Measurements from ENCODE around the gene SPIN1. TPM values are rescaled to one million over a fixed set of nuclear protein-coding genes. Genes with fewer than 3 reads are reported as not detected.
A peak's percentile ranks its signal among the peaks of the same experiment; 100 is the strongest.

The SPIN1 gene
- total and polyA plus RNA-seq, 2 experiments from 2014 or later: 59.8 to 119 TPM

- H3K4me2 ChIP-seq: peak overlapping the region; percentile 10
Observed at GRCh38 chr9:88436379-88436778, 48.1 kb downstream of the SPIN1 start.

GRCh38 chr9:88437210-88438146 is 49.2 kb downstream of the SPIN1 start:
- Histone ChIP-seq H3K4me1 (ENCODE audit: insufficient read depth) (peaks cover 8% of the 10 kb centered on the region), H3K36me3 (replicated peaks; ENCODE audit: insufficient read depth, low read depth) (no peaks in the 10 kb centered on the region), H3K9me2 (replicated peaks; ENCODE audit: insufficient read depth) (no peaks in the 10 kb centered on the region), H3K4me2 (no peak overlapping the region), H3K79me2 (peaks cover 87% of the 10 kb centered on the region), H4K20me1 (ENCODE audit: insufficient read depth, poor library complexity, severe bottlenecking) (peaks cover 21% of the 10 kb centered on the region), H2AFZ (no peak overlapping the region), H3K4me3 (no peak overlapping the region), H3K27me3 (no peaks in the 10 kb centered on the region), H3K27ac (no peak overlapping the region), H3K9me3 (ENCODE audit: low read depth) (no peaks in the 10 kb centered on the region)
- DNase-seq (ENCODE audit: low spot score): no peak
- TF ChIP-seq EZH2phosphoT487 (IDR thresholded peaks at IDR 0.05; ENCODE audit: low read depth, severe bottlenecking, unreplicated experiment) (no peak), EZH2 (IDR thresholded peaks at IDR 0.05; ENCODE audit: borderline replicate concordance) (no peak)
- TF ChIP-seq, protein P1, sequence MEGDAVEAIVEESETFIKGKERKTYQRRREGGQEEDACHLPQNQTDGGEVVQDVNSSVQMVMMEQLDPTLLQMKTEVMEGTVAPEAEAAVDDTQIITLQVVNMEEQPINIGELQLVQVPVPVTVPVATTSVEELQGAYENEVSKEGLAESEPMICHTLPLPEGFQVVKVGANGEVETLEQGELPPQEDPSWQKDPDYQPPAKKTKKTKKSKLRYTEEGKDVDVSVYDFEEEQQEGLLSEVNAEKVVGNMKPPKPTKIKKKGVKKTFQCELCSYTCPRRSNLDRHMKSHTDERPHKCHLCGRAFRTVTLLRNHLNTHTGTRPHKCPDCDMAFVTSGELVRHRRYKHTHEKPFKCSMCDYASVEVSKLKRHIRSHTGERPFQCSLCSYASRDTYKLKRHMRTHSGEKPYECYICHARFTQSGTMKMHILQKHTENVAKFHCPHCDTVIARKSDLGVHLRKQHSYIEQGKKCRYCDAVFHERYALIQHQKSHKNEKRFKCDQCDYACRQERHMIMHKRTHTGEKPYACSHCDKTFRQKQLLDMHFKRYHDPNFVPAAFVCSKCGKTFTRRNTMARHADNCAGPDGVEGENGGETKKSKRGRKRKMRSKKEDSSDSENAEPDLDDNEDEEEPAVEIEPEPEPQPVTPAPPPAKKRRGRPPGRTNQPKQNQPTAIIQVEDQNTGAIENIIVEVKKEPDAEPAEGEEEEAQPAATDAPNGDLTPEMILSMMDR (IDR thresholded peaks at IDR 0.05; ENCODE audit: poor library complexity): no peak
- WGBS (ENCODE audit: low lambda C conversion rate, missing lambda C conversion rate): 92% methylated on average over 13 of the region's 13 CpGs

More at GRCh38 chr9:88436379-88436778, 48.1 kb downstream of the SPIN1 start:
- peak overlapping the region; percentile 65 for H3K27ac ChIP-seq
- H3K4me1 ChIP-seq (ENCODE audit: insufficient read depth): peaks cover 8% of the 10 kb centered on the region
- no peaks in the 10 kb centered on the region for H3K36me3 ChIP-seq (replicated peaks; ENCODE audit: insufficient read depth, low read depth)
- no peaks in the 10 kb centered on the region for H3K9me3 ChIP-seq (ENCODE audit: low read depth)
- no peak for DNase-seq (ENCODE audit: low spot score)
- no peaks in the 10 kb centered on the region for H3K27me3 ChIP-seq
- H3K79me2 ChIP-seq: peaks cover 88% of the 10 kb centered on the region
- WGBS (ENCODE audit: low lambda C conversion rate, missing lambda C conversion rate): 99% methylated on average over 4 of the region's 4 CpGs
- H3K9me2 ChIP-seq (replicated peaks; ENCODE audit: insufficient read depth): no peaks in the 10 kb centered on the region
- no peak overlapping the region for H2AFZ ChIP-seq
- peaks cover 27% of the 10 kb centered on the region for H4K20me1 ChIP-seq (ENCODE audit: insufficient read depth, poor library complexity, severe bottlenecking)
- TF ChIP-seq, protein P1 (IDR thresholded peaks at IDR 0.05; ENCODE audit: poor library complexity): no peak
- TF ChIP-seq EZH2 (IDR thresholded peaks at IDR 0.05; ENCODE audit: borderline replicate concordance): no peak
- no peak for TF ChIP-seq EZH2phosphoT487 (IDR thresholded peaks at IDR 0.05; ENCODE audit: low read depth, severe bottlenecking, unreplicated experiment)
- no peak overlapping the region for H3K4me3 ChIP-seq

GRCh38 chr9:88438811-88439210 is 50.6 kb downstream of the SPIN1 start:
- H3K4me2 ChIP-seq: no peak overlapping the region
- no peaks in the 10 kb centered on the region for H3K27me3 ChIP-seq
- WGBS (ENCODE audit: low lambda C conversion rate, missing lambda C conversion rate): 92% methylated on average over 3 of the region's 3 CpGs
- no peaks in the 10 kb centered on the region for H3K9me2 ChIP-seq (replicated peaks; ENCODE audit: insufficient read depth)
- no peak for TF ChIP-seq EZH2 (IDR thresholded peaks at IDR 0.05; ENCODE audit: borderline replicate concordance)
- no peak for TF ChIP-seq EZH2phosphoT487 (IDR thresholded peaks at IDR 0.05; ENCODE audit: low read depth, severe bottlenecking, unreplicated experiment)
- TF ChIP-seq, protein P1 (IDR thresholded peaks at IDR 0.05; ENCODE audit: poor library complexity): no peak
- no peaks in the 10 kb centered on the region for H3K36me3 ChIP-seq (replicated peaks; ENCODE audit: insufficient read depth, low read depth)
- peaks cover 87% of the 10 kb centered on the region for H3K79me2 ChIP-seq
- H3K4me3 ChIP-seq: no peak overlapping the region
- H2AFZ ChIP-seq: no peak overlapping the region
- no peaks in the 10 kb centered on the region for H3K9me3 ChIP-seq (ENCODE audit: low read depth)
- no peak for DNase-seq (ENCODE audit: low spot score)
- peaks cover 24% of the 10 kb centered on the region for H4K20me1 ChIP-seq (ENCODE audit: insufficient read depth, poor library complexity, severe bottlenecking)
- H3K27ac ChIP-seq: no peak overlapping the region
- H3K4me1 ChIP-seq (ENCODE audit: insufficient read depth): peaks cover 8% of the 10 kb centered on the region

All from hepatocyte (in vitro differentiated cells).